Measurements from ENCODE around the gene OR52I2.

- TF ChIP-seq BHLHE40 (IDR thresholded peaks at IDR 0.05; ENCODE audit: low read depth, low read length) (no peak), CTCF (IDR thresholded peaks at IDR 0.05) (no peak), MAX (IDR thresholded peaks at IDR 0.05) (no peak), RFX5 (IDR thresholded peaks at IDR 0.05) (no peak), EP300 (IDR thresholded peaks at IDR 0.05) (no peak), POLR2AphosphoS2 (conservative IDR thresholded peaks at IDR 0.05; ENCODE audit: low read length) (no peak), JUNB (IDR thresholded peaks at IDR 0.05) (no peak)
Measured at GRCh38 chr11:4641501-4641900, 60.0 kb downstream of the OR52I2 start.
